AG10803 (cell line): ENCODE data around the gene LCP1.

Experiments used
- DNase-seq: peaks from one replicate; pipeline ENCODE4 v3.0.0; 2010; ENCODE audit warnings: low read depth
- H3K4me3 ChIP-seq: 2 replicates; pipeline ENCODE4 v1.5.1; 2011; ENCODE audit warnings: mild to moderate bottlenecking, low read length, control low read depth
- CTCF ChIP-seq: conservative IDR thresholded peaks from 2 replicates; pipeline ENCODE4 v1.5.1; 2011; ENCODE audit warnings: mild to moderate bottlenecking, low read length, control low read depth, inconsistent platforms

LCP1 gene

GRCh38 chr13:46088821-46089562, 93.0 kb downstream of the LCP1 start:
- DNase-seq, result no peak
- no peak overlapping the region for H3K4me3 ChIP-seq
- TF ChIP-seq CTCF, result no peak

GRCh38 chr13:46087481-46087880, 94.5 kb downstream of the LCP1 start:
- H3K4me3 ChIP-seq, result no peak overlapping the region
- DNase-seq, result no peak
- no peak for TF ChIP-seq CTCF

- no peak for DNase-seq
- H3K4me3 ChIP-seq, result no peak overlapping the region
- TF ChIP-seq CTCF, result no peak
Observed at GRCh38 chr13:46086985-46087384, 95.0 kb downstream of the LCP1 start.

GRCh38 chr13:46086421-46086922, 95.5 kb downstream of the LCP1 start:
- no peak overlapping the region for H3K4me3 ChIP-seq
- no peak for TF ChIP-seq CTCF
- no peak for DNase-seq

- no peak for DNase-seq
- no peak for TF ChIP-seq CTCF
- no peak overlapping the region for H3K4me3 ChIP-seq
Observed at GRCh38 chr13:46085737-46086136, 96.2 kb downstream of the LCP1 start.

GRCh38 chr13:46082324-46082723, 99.7 kb downstream of the LCP1 start:
- no peak for TF ChIP-seq CTCF
- DNase-seq, result no peak
- no peak overlapping the region for H3K4me3 ChIP-seq

- DNase-seq, result no peak
- no peak for TF ChIP-seq CTCF
- no peak overlapping the region for H3K4me3 ChIP-seq
Observed at GRCh38 chr13:46079770-46080169, 102.2 kb downstream of the LCP1 start.
